Neural progenitor cell (in vitro differentiated cells): ENCODE data around the gene RNPEPL1. TPM values are rescaled to one million over a fixed set of nuclear protein-coding genes. Genes with fewer than 3 reads are reported as not detected.

Experiments
- DNase-seq: peaks from one replicate; pipeline ENCODE4 v3.0.0-alpha.2; 2016; ENCODE audit warnings: low spot score
- H2AFZ ChIP-seq: fragments of 200-600 bp; sonication (generic); replicated peaks from 2 replicates; pipeline ENCODE4 v1.6.1; 2016; ENCODE audit warnings: antibody characterized with exemption
- H3F3A ChIP-seq: fragments of 200-600 bp; sonication (generic); 2 replicates; pipeline ENCODE4 v1.6.1; 2016; ENCODE audit warnings: antibody characterized with exemption, low read depth
- H3K27ac ChIP-seq: fragments of 200-600 bp; sonication (generic); 2 replicates; pipeline ENCODE4 v1.5.1; 2016; ENCODE audit warnings: mild to moderate bottlenecking
- H3K27me3 ChIP-seq: fragments of 200-600 bp; sonication (generic); 2 replicates; pipeline ENCODE4 v1.6.1; 2016; ENCODE audit warnings: mild to moderate bottlenecking, moderate library complexity
- H3K36me3 ChIP-seq: fragments of 200-600 bp; sonication (generic); 2 replicates; pipeline ENCODE4 v1.5.1; 2016
- H3K4me1 ChIP-seq: fragments of 200-600 bp; sonication (generic); 2 replicates; pipeline ENCODE4 v1.6.1; 2016; ENCODE audit warnings: mixed run types
- H3K4me2 ChIP-seq: fragments of 200-600 bp; sonication (generic); 2 replicates; pipeline ENCODE4 v1.6.1; 2016
- H3K4me3 ChIP-seq: fragments of 200-600 bp; sonication (generic); 2 replicates; pipeline ENCODE4 v1.5.1; 2016
- H3K79me2 ChIP-seq: fragments of 200-600 bp; sonication (generic); 2 replicates; pipeline ENCODE4 v1.6.1; 2016; ENCODE audit warnings: low read depth
- H3K9ac ChIP-seq: fragments of 200-600 bp; sonication (generic); 2 replicates; pipeline ENCODE4 v1.6.1; 2016
- H3K9me3 ChIP-seq: fragments of 200-600 bp; sonication (generic); 2 replicates; pipeline ENCODE4 v1.5.1; 2016; ENCODE audit warnings: low read depth
- H4K20me1 ChIP-seq: fragments of 200-600 bp; sonication (generic); 2 replicates; pipeline ENCODE4 v1.6.1; 2016; ENCODE audit warnings: low read depth
- H3K27ac Mint-ChIP-seq: 3 replicates; pipeline ENCODE4 v1.8.0; 2021; ENCODE audit warnings: mixed read lengths
- H3K27me3 Mint-ChIP-seq: 2 replicates; pipeline ENCODE4 v1.8.0; 2022; ENCODE audit warnings: low read depth, mild to moderate bottlenecking, inconsistent platforms, moderate library complexity, mixed read lengths; ENCODE audit not compliant: insufficient read depth
- H3K36me3 Mint-ChIP-seq: 3 replicates; pipeline ENCODE4 v1.8.0; 2021; ENCODE audit warnings: mixed read lengths
- H3K4me1 Mint-ChIP-seq: 3 replicates; pipeline ENCODE4 v1.8.0; 2021; ENCODE audit warnings: mixed read lengths
- H3K4me3 Mint-ChIP-seq: 3 replicates; pipeline ENCODE4 v1.8.0; 2021; ENCODE audit warnings: mild to moderate bottlenecking, moderate library complexity, mixed read lengths
- H3K9me3 Mint-ChIP-seq: 3 replicates; pipeline ENCODE4 v1.8.0; 2020; ENCODE audit warnings: mixed read lengths
- EZH2 ChIP-seq: fragments of 200-600 bp; sonication (generic); IDR thresholded peaks from 2 replicates; pipeline ENCODE4 v1.6.1; 2017; ENCODE audit warnings: antibody characterized with exemption, mild to moderate bottlenecking, moderate library complexity
- EZH2phosphoT487 ChIP-seq: fragments of 200-600 bp; sonication (generic); IDR thresholded peaks from 2 replicates; pipeline ENCODE4 v1.6.1; 2017; ENCODE audit warnings: antibody characterized with exemption
- total RNA-seq: library from RNA; depleted of rRNA; stranded (reverse); fragments of >200 nt; gene quantifications from 2 replicates; pipeline ENCODE4 v1.2.3, GENCODE V29; 2015; ENCODE audit warnings: low replicate concordance
- TF ChIP-seq, protein P1 (sequence below): fragments of 200-600 bp; sonication (generic); IDR thresholded peaks from 2 replicates; pipeline ENCODE4 v1.5.1; 2017; ENCODE audit warnings: antibody characterized with exemption, mild to moderate bottlenecking

Gene RNPEPL1
- total RNA-seq, 1 donor from 2014 or later = 2.7 TPM

DNA sequence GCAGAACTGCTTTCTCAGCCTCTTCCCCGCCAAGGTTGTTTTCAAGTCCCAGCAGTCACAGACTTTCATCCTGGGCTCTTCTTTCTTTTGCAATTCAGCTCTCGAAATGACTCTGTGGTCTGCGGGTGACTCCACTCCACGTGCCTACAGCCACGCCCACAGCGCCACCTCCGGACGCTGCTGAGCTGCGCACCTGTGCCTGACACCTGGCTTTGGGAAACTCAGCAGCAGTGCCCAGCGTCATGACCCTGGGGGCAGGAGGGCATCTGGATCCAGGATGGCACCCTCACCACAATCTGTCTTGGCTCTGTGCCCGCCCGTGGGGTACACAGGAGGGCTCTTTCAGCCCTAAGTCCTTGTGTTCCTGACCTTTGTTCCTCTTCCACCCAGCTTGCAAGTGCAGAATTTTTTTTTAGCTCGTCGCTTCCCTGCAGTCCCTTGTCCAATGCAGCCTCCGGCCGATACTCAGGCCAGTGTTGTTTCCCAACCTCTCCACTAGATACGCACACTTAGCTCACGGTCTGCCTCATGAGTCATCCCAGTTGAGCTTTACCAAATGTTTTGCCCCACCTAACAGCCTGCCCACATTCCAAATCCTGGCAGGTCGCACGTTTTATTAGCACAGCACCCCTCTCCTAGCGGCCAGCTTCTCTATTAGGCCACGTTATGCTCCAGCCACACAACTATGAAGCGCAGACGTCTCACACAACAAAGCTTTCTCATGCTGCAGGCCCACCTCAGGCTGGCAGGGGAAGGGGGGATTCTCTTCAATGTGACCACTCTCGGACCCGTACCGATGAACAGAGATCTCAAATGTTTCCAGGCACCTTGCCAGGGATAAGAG lies 11.7 kb downstream of the RNPEPL1 start:
- no peak overlapping the region for H2AFZ ChIP-seq
- H3K4me1 Mint-ChIP-seq = peaks cover 19% of the 10 kb centered on the region
- H3K9me3 ChIP-seq = no peaks in the 10 kb centered on the region
- peaks cover 44% of the 10 kb centered on the region for H4K20me1 ChIP-seq
- no peaks in the 10 kb centered on the region for H3F3A ChIP-seq
- H3K4me3 Mint-ChIP-seq = no peak overlapping the region
- peaks cover 4% of the 10 kb centered on the region for H3K4me1 ChIP-seq
- no peaks in the 10 kb centered on the region for H3K27me3 Mint-ChIP-seq
- no peaks in the 10 kb centered on the region for H3K9me3 Mint-ChIP-seq
- H3K36me3 ChIP-seq = no peaks in the 10 kb centered on the region
- H3K27ac Mint-ChIP-seq = peak overlapping the region; percentile 5
- no peak overlapping the region for H3K4me2 ChIP-seq
- TF ChIP-seq EZH2phosphoT487 (no peak), EZH2 (no peak)
- TF ChIP-seq, protein P1, sequence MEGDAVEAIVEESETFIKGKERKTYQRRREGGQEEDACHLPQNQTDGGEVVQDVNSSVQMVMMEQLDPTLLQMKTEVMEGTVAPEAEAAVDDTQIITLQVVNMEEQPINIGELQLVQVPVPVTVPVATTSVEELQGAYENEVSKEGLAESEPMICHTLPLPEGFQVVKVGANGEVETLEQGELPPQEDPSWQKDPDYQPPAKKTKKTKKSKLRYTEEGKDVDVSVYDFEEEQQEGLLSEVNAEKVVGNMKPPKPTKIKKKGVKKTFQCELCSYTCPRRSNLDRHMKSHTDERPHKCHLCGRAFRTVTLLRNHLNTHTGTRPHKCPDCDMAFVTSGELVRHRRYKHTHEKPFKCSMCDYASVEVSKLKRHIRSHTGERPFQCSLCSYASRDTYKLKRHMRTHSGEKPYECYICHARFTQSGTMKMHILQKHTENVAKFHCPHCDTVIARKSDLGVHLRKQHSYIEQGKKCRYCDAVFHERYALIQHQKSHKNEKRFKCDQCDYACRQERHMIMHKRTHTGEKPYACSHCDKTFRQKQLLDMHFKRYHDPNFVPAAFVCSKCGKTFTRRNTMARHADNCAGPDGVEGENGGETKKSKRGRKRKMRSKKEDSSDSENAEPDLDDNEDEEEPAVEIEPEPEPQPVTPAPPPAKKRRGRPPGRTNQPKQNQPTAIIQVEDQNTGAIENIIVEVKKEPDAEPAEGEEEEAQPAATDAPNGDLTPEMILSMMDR = peak; percentile 37
- no peak overlapping the region for H3K27ac ChIP-seq
- DNase-seq = peak; percentile 52
- peaks cover 4% of the 10 kb centered on the region for H3K36me3 Mint-ChIP-seq
- H3K79me2 ChIP-seq = peaks cover 37% of the 10 kb centered on the region
- no peak overlapping the region for H3K4me3 ChIP-seq
- H3K9ac ChIP-seq = no peak overlapping the region
- H3K27me3 ChIP-seq = no peaks in the 10 kb centered on the region

DNA sequence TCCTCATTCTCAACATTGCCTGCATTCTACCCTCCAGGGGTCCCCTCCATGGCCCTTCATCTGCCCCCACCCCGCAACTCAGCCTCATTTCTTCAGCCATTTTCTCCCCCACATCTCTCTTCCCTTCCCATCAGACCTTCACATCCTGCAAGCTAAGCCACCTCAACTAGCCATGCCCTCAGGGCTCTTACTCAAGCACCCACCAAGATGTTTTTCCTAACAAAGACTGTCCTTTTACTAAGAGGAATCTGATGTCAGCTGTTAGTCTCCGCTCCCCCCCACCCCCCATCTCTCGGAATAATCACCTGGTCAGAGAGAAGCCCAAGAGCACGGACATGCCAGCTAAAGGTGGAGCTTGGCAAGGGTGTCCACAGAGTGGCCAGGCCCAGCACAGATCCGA lies 13.5 kb downstream of the RNPEPL1 start:
- Histone ChIP-seq H3K4me1 (peaks cover 9% of the 10 kb centered on the region), H2AFZ (no peak overlapping the region), H3K4me3 (no peak overlapping the region), H3K9ac (no peak overlapping the region), H3F3A (no peaks in the 10 kb centered on the region), H4K20me1 (peaks cover 48% of the 10 kb centered on the region), H3K27ac (no peak overlapping the region), H3K27me3 (no peaks in the 10 kb centered on the region), H3K36me3 (no peaks in the 10 kb centered on the region), H3K9me3 (no peaks in the 10 kb centered on the region), H3K4me2 (no peak overlapping the region), H3K79me2 (peaks cover 49% of the 10 kb centered on the region)
- H3K27ac Mint-ChIP-seq = no peak overlapping the region
- no peaks in the 10 kb centered on the region for H3K9me3 Mint-ChIP-seq
- no peak for DNase-seq
- H3K4me3 Mint-ChIP-seq = no peak overlapping the region
- H3K36me3 Mint-ChIP-seq = peaks cover 4% of the 10 kb centered on the region
- no peaks in the 10 kb centered on the region for H3K27me3 Mint-ChIP-seq
- H3K4me1 Mint-ChIP-seq = peaks cover 24% of the 10 kb centered on the region
- no peak for TF ChIP-seq EZH2
- TF ChIP-seq, protein P1 = no peak
- no peak for TF ChIP-seq EZH2phosphoT487

DNA sequence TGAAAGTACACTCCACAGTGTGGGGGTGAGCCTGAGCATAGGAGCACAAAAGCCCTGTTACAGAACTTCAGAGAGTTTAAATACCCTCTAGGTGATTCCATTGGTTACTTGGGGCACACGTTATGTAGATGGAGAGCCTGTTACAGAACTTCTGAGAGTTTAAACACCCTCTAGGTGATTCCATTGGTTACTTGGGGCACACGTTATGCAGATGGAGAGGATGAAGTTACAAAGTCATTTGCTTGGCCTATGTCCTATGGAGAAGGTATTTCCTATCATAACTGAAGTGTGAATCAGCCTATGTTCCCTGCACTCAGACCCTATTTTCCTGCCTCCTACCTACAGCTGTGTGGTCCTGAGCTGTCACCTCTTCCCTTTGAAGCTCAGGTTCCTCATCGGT lies 14.5 kb downstream of the RNPEPL1 start:
- Histone ChIP-seq H3K4me2 (no peak overlapping the region), H3K79me2 (peaks cover 59% of the 10 kb centered on the region), H3K4me1 (peaks cover 15% of the 10 kb centered on the region), H4K20me1 (peaks cover 51% of the 10 kb centered on the region), H2AFZ (no peak overlapping the region), H3K9ac (no peak overlapping the region), H3K27ac (no peak overlapping the region), H3K9me3 (no peaks in the 10 kb centered on the region), H3K36me3 (no peaks in the 10 kb centered on the region), H3F3A (no peaks in the 10 kb centered on the region), H3K27me3 (no peaks in the 10 kb centered on the region), H3K4me3 (no peak overlapping the region)
- Mint-ChIP-seq H3K36me3 (peaks cover 4% of the 10 kb centered on the region), H3K4me1 (peaks cover 28% of the 10 kb centered on the region), H3K4me3 (no peak overlapping the region), H3K9me3 (no peaks in the 10 kb centered on the region), H3K27ac (no peak overlapping the region), H3K27me3 (no peaks in the 10 kb centered on the region)
- DNase-seq = no peak
- no peak for TF ChIP-seq EZH2
- TF ChIP-seq, protein P1 = no peak
- TF ChIP-seq EZH2phosphoT487 = no peak
